GM21423 (cell line): Measurements from ENCODE around the gene WDR26.

ENCODE experiments used
- ATAC-seq: cut with Tn5 transposase; IDR thresholded peaks from one replicate; pipeline ENCODE4 v1.9.1; 2021; ENCODE audit warnings: mild to moderate bottlenecking, moderate library complexity; ENCODE audit not compliant: unreplicated experiment

Gene WDR26

DNA sequence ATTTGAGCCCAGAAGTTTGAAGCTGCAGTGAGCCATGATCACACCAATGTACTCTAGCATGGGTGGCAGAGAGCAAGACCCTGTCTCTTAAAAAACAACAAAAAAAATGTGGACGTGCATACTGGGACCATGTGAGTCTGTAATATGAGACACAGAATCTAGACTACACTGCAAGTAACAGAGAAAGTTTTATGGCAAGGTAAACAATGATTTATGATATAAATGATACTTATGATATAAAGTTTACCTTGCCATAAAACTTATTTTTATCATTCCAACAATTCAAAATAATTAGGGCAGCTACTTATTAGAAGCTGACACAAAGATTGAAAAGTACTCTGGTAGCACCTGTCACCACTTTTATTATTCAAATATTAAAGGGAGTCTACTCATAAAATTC lies 34.7 kb downstream of the WDR26 start:
- no peak for ATAC-seq

DNA sequence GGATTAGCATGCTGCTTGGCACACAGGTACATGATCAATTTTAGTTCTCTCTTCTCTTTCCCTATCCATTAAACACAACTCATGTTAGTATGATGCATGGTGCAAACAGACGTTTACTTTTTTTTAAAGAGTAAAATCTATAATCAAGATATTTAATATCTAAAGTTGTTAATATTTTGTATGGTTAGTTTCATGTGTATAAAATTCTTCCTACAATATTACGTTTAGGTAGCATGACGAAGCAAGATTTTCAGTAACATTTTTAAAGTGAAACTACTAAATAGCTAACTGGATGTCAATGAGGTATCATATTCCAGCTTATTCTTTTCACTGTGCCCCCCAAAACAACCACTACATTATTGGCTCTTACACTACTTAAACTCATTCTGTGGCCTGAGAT lies 41.3 kb downstream of the WDR26 start:
- ATAC-seq: no peak

DNA sequence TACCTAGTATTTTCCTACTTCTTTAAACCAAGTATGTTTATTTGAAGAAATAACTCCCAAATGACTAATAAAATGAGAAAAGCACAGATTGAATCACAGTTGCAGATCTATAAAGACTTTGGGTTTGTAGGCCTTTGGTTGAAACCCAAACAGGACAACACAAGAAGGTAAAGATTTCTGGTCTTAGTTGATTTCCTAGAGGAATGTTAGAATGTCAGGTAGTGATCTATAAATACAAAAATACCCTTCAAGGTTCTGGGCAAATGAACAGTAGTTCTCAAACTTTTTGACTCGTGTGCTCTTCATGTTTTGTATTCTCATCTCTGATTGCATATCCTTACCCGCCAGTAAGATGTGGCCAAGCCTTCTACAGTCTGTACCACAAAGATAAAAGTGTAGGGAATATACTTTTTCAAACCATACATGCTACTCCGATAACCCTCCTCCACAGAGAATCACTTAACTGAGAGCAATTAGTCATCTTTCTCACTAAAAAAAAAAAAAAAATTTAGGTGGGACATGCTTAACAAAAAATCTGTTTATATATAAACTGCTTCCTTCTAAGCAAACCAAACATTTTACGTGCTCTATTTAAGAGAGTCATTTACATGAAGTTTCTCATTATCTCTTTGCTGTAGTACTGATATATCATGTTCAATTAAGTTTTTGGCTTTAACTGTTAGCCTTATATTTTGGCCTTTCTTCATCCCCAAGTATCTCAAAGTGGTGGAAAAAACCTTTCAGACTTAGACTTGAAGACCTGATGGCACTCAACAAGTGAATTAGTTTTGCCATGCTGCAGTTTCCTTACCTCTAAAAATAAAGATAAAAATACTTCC lies 42.0 kb downstream of the WDR26 start:
- ATAC-seq: no peak

DNA sequence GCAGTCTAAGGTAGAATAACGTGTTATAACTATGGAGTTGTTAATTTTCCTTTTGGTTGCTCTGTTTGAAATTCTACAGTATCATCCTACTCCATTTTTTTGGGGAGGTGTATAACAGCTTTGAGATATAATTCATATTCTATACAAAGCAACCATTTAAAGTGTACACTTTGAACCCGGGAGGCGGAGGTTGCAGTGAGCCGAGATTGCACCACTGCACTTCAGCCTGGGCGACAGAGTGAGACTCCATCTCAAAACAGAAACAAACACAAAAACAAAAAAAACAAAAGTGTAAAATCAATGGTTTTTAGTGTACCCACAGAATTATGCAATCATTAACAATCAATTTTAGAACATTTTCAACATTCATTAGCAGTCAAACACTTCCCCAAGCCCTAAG lies 44.1 kb downstream of the WDR26 start:
- no peak for ATAC-seq

DNA sequence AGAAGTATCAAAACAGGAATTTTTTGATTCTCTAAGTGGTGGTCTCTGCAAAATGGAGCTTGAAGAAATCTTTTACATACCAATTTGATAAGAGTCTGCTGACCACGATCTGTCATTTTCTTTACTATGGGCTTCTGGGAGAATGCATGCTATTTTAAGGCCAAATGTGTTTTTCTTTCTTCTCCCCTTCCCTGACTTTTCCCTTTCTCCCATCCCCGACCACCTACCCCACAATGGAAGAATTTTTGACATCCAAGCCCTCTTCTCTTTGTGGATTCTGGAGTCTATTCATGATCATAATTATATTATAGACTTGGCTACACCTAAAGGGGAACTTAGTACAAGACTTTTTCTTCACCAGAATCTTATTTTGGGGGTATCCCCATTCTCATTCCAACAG lies 46.7 kb downstream of the WDR26 start:
- no peak for ATAC-seq

- ATAC-seq: no peak
Observed at GRCh38 chr1:224387302-224387912, 47.2 kb downstream of the WDR26 start.

DNA sequence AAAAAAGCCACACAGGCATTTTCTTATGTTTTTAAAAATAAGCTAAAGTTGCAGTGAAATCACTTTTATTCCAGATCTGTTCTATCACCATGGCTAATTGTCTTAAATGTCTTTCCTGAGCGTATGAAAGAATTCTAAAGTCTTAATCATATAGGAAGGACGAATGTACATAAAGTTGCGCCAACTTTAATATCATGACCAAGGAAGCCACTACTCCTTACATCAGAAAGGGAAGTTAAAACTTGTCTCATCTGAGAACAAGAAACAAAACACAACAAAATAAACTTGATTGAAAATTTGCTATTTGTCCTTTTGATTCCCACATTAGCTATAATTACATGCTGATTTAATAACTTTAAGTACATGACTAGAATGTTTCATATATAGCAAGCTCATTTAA lies 51.4 kb downstream of the WDR26 start:
- ATAC-seq: no peak

GRCh38 chr1:224381880-224382548 lies 52.6 kb downstream of the WDR26 start:
- ATAC-seq: no peak

- ATAC-seq: peak; percentile 65
Observed at GRCh38 chr1:224380003-224380402, 54.6 kb downstream of the WDR26 start.

- no peak for ATAC-seq
Observed at GRCh38 chr1:224378855-224379631, 55.6 kb downstream of the WDR26 start.

GRCh38 chr1:224377676-224378006 lies 57.0 kb downstream of the WDR26 start:
- ATAC-seq: peak; percentile 71

DNA sequence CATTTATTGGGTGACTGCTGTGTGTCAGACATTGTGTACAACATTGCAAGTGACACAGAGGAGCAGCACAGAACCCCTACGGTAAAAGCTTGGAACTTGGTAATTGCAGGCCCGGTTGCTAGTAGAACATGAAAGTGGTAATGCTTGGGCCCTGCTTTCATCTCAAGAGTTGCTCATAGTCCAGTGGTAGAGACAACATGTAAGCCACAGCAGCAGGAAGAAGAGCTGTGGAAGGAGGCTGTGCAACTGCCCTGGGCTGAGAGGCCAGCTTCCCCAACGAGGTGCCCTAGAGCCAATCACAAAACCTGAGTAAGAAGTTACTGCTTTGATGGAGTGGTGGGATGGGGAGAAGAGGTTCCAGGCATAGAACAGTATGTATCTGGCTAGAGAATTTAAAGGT lies 59.5 kb downstream of the WDR26 start:
- no peak for ATAC-seq

GRCh38 chr1:224373008-224373590 lies 61.5 kb downstream of the WDR26 start:
- no peak for ATAC-seq

DNA sequence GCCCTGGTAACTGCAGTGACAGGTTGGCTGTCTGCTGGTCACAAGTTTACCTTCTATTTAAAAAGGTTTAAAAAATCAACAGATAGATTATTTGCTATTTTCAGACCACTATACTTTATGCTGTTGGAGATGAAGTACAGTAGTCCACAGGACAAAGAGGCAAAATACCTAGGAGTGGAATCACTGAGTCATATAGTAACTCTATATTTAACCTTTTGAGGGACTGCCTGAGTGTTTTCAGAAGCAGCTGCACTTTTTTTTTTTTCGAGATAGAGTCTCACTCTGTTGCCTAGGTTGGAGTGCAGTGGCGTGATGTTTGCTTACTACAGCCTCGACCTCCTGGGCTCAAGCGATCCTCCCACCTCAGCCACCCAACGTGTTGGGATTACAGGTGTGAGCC lies 66.2 kb downstream of the WDR26 start:
- peak; percentile 72 for ATAC-seq

DNA sequence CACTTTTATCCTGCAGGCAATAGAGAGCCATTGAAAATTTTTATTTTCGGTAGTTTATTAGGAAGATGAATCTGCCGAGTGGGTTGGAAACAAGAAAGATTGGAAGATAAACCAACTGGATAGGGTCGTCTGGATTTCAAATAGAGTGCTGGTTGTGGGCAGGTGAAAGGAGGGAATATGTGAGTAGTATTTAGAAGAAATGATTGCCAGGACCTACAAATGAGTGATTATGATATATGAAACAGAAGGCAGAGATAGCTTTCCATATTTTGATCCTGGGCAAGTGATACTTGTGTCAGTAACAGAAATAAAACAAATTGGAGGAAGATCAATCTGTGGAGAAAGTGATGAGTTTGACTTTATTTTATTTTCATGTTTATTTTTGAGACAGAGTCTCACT lies 75.4 kb downstream of the WDR26 start:
- ATAC-seq: no peak

DNA sequence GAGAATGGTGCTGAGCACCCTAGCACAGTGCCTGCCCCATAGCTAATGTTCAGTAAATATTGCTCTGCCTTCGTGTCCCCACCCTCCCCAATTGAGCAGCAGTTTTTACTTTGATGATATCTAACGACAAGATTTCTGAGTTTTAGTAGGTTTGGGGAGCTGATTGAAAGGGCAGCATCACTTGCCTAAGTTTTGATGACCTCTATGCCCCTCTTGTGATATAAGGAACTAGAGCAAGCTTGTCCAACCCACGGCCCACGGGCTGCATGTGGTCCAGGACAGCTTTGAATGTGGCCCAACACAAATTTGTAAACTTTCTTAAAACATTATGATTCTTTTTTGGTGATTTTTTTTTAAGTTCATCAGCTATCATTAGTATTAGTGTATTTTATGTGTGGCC lies 76.4 kb downstream of the WDR26 start:
- no peak for ATAC-seq

- ATAC-seq: no peak
Observed at GRCh38 chr1:224357626-224358124, 76.9 kb downstream of the WDR26 start.

GRCh38 chr1:224356685-224357625 lies 77.6 kb downstream of the WDR26 start, which contains the start of gene CNIH4:
Gene CNIH4, plus strand, starts transcription at chr1:224356879. Its CDS starts 46 bp downstream, at chr1:224356925.
- ATAC-seq: peak; percentile 98
